HEK293T (cell line): ENCODE data around the gene NAP1L4.

ENCODE experiments used
- CTCF ChIA-PET: fragments of 350-600 bp; formaldehyde crosslinking; extraction: SDS; loops from one replicate; lab custom pipeline; 2021; ENCODE audit warnings: antibody characterized with exemption, inconsistent platforms; lab: Yijun Ruan, JAX
- POLR2A ChIA-PET: fragments of 350-600 bp; formaldehyde crosslinking; extraction: SDS; loops from one replicate; lab custom pipeline; 2020; ENCODE audit warnings: antibody characterized with exemption, inconsistent platforms; lab: Yijun Ruan, JAX
- DNase-seq: peaks from one replicate; pipeline ENCODE4 v3.0.0; 2012; ENCODE audit warnings: mixed read lengths; ENCODE audit errors: extremely low spot score
- ARNT ChIP-seq: fragments of 450-650 bp; IDR thresholded peaks from 2 replicates; pipeline ENCODE4 v1.6.1; 2017; ENCODE audit warnings: mild to moderate bottlenecking
- BHLHE40 ChIP-seq: fragments of 450-650 bp; IDR thresholded peaks from 2 replicates; pipeline ENCODE4 v1.6.1; 2016; ENCODE audit warnings: mild to moderate bottlenecking, moderate library complexity, borderline replicate concordance
- CTBP1 ChIP-seq: fragments of 450-650 bp; IDR thresholded peaks from 2 replicates; pipeline ENCODE4 v1.6.1; 2016; ENCODE audit warnings: borderline replicate concordance
- ELF4 ChIP-seq: fragments of 450-650 bp; IDR thresholded peaks from 2 replicates; pipeline ENCODE4 v1.6.1; 2017; ENCODE audit warnings: antibody characterized with exemption
- FOXA1 ChIP-seq: fragments of 450-650 bp; IDR thresholded peaks from 2 replicates; pipeline ENCODE4 v1.6.1; 2016; ENCODE audit warnings: mild to moderate bottlenecking
- FOXK2 ChIP-seq: fragments of 450-650 bp; IDR thresholded peaks from 2 replicates; pipeline ENCODE4 v1.6.1; 2016; ENCODE audit warnings: mild to moderate bottlenecking
- FOXM1 ChIP-seq: fragments of 450-650 bp; IDR thresholded peaks from 2 replicates; pipeline ENCODE4 v1.6.1; 2017; ENCODE audit warnings: mild to moderate bottlenecking, borderline replicate concordance
- HDGF ChIP-seq: fragments of 450-650 bp; IDR thresholded peaks from 2 replicates; pipeline ENCODE4 v1.6.1; 2017; ENCODE audit warnings: antibody characterized with exemption, borderline replicate concordance
- L3MBTL2 ChIP-seq: fragments of 450-650 bp; conservative IDR thresholded peaks from 2 replicates; pipeline ENCODE4 v1.6.1; 2016; ENCODE audit warnings: mild to moderate bottlenecking
- LEF1 ChIP-seq: fragments of 450-650 bp; IDR thresholded peaks from 2 replicates; pipeline ENCODE4 v1.6.1; 2017; ENCODE audit warnings: mild to moderate bottlenecking, borderline replicate concordance
- NFRKB ChIP-seq: fragments of 450-650 bp; IDR thresholded peaks from 2 replicates; pipeline ENCODE4 v1.6.1; 2016; ENCODE audit warnings: mild to moderate bottlenecking, moderate library complexity
- PKNOX1 ChIP-seq: fragments of 450-650 bp; IDR thresholded peaks from 2 replicates; pipeline ENCODE4 v1.6.1; 2016
- SP1 ChIP-seq: fragments of 450-650 bp; IDR thresholded peaks from 2 replicates; pipeline ENCODE4 v1.6.1; 2017
- SUZ12 ChIP-seq: fragments of 450-650 bp; IDR thresholded peaks from 2 replicates; pipeline ENCODE4 v1.6.1; 2016; ENCODE audit warnings: mild to moderate bottlenecking
- TARDBP ChIP-seq: fragments of 450-650 bp; IDR thresholded peaks from 2 replicates; pipeline ENCODE4 v1.6.1; 2016
- ZNF384 ChIP-seq: fragments of 450-650 bp; IDR thresholded peaks from 2 replicates; pipeline ENCODE4 v1.6.1; 2016

Gene NAP1L4

GRCh38 chr11:3008746-3009336 is 16.7 kb upstream of the NAP1L4 start:
- no peak for DNase-seq
- POLR2A ChIA-PET = no interaction called here
- CTCF ChIA-PET = interaction anchor here (1.0 kb wide), 1 partner anchor 36 kb away, joined by 3 read pairs; no protein-coding TSS in a partner anchor
- TF ChIP-seq FOXM1 (no peak), FOXA1 (no peak), ARNT (no peak), PKNOX1 (no peak)

DNA sequence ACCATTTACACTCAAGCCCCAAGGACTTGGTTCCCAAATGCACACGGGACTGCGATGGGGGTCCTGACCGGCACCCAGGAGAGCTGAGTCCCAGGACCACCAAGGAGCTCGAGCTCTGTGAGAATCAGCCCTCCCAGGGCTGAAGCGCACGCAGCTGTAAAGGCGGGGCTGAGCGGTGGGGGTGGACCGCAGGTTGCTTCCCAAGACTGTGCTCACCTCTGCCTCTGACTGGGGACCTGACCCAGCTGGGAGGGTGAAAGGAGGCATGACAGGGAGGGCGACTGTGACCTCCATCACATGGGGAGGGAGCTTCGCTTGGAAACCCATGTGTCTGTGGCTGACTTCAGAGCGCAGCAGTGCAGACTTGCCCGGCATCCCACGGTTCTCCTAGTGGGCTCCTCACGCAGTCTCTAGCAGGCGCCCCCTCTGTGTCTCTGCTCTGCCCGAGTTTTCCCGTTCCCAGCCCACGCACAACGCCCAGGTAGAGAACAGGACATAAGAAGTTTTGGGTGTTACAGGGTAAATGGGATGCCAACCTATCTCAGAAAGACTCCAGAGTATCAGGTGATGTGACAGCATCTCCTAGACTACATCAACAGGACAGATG is 15.4 kb upstream of the NAP1L4 start:
- no peak for TF ChIP-seq ZNF384
- no peak for TF ChIP-seq ARNT
- TF ChIP-seq NFRKB = no peak
- no peak for TF ChIP-seq ELF4
- no peak for TF ChIP-seq HDGF
- no peak for TF ChIP-seq SP1
- no peak for TF ChIP-seq SUZ12
- TF ChIP-seq FOXK2 = no peak
- ChIA-PET POLR2A (interaction anchor here (0.9 kb wide), 1 partner anchor 16 kb away, joined by 3 read pairs; the partner anchor contains the start of gene NAP1L4), CTCF (no interaction called here)
- DNase-seq = no peak

GRCh38 chr11:3006505-3007260 is 14.6 kb upstream of the NAP1L4 start:
- CTCF ChIA-PET = no interaction called here
- POLR2A ChIA-PET = interaction anchor here (0.9 kb wide), 1 partner anchor 15 kb away, joined by 3 read pairs; the partner anchor contains the start of gene NAP1L4
- TF ChIP-seq LEF1 (no peak), ZNF384 (no peak), L3MBTL2 (no peak), HDGF (no peak), SP1 (no peak), BHLHE40 (no peak), SUZ12 (no peak), FOXK2 (no peak), TARDBP (no peak), NFRKB (no peak), ARNT (no peak), FOXM1 (no peak), FOXA1 (no peak), ELF4 (no peak)
- DNase-seq = no peak

DNA sequence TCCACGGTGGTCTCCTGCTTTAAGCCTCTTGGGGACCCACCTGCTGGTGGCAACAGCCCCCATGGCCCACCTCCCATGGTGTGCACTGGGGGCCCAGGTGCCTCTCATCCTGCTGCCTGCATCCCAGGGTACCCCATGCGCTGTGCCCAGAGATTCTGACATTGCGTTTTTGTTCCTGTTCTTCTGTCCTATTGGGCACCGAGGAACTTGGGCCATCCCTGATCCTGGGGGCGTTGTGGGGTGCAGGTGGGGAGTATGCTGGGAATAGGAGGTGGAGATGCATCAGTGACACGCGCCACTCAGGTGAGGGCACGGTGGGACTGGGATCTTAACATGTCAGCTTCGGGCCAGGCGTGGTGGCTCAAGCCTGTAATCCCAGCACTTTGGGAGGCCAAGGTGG is 12.4 kb upstream of the NAP1L4 start:
- no peak for DNase-seq
- ChIA-PET CTCF (no interaction called here), POLR2A (no interaction called here)
- TF ChIP-seq ELF4 = no peak
- TF ChIP-seq TARDBP = no peak
- no peak for TF ChIP-seq CTBP1
- no peak for TF ChIP-seq LEF1
- no peak for TF ChIP-seq FOXM1
- TF ChIP-seq SP1 = no peak
- TF ChIP-seq FOXA1 = no peak
- no peak for TF ChIP-seq HDGF
- no peak for TF ChIP-seq ARNT
- TF ChIP-seq NFRKB = no peak
- TF ChIP-seq L3MBTL2 = no peak
- no peak for TF ChIP-seq PKNOX1
- TF ChIP-seq ZNF384 = no peak
- TF ChIP-seq BHLHE40 = no peak
- no peak for TF ChIP-seq SUZ12
- no peak for TF ChIP-seq FOXK2

- TF ChIP-seq NFRKB (no peak), PKNOX1 (no peak), SUZ12 (no peak), HDGF (no peak), ZNF384 (no peak), ARNT (no peak), BHLHE40 (no peak), FOXM1 (no peak), ELF4 (no peak), CTBP1 (no peak)
- POLR2A ChIA-PET = interaction anchor here (1.6 kb wide), 1 partner anchor 11 kb away, joined by 9 read pairs; the partner anchor contains the start of gene NAP1L4
- CTCF ChIA-PET = no interaction called here
- no peak for DNase-seq
Observed at GRCh38 chr11:3003396-3004231, 11.5 kb upstream of the NAP1L4 start.
